Kidney epithelial cell (primary cell): Measurements from ENCODE around the gene TNPO1. TPM values are rescaled to one million over a fixed set of nuclear protein-coding genes. Genes with fewer than 3 reads are reported as not detected.

Source experiments
- DNase-seq: peaks from one replicate; pipeline ENCODE4 v3.0.0-alpha.2; 2010; ENCODE audit warnings: low read depth
- H3K27me3 ChIP-seq: 2 replicates; pipeline ENCODE4 v1.6.0; 2011; ENCODE audit warnings: low read length; ENCODE audit not compliant: control insufficient read depth, insufficient read depth
- H3K36me3 ChIP-seq: 2 replicates; pipeline ENCODE4 v1.5.1; 2011; ENCODE audit warnings: low read length; ENCODE audit not compliant: control insufficient read depth, insufficient read depth
- H3K4me3 ChIP-seq: 2 replicates; pipeline ENCODE4 v1.5.1; 2011; ENCODE audit warnings: low read depth, mild to moderate bottlenecking, control low read depth, low read length
- CTCF ChIP-seq: IDR thresholded peaks from 2 replicates; pipeline ENCODE4 v1.5.1; 2011; ENCODE audit warnings: mild to moderate bottlenecking, moderate library complexity, low read length, control low read depth, inconsistent platforms; ENCODE audit not compliant: insufficient read depth, poor library complexity, severe bottlenecking
- total RNA-seq: library from RNA; depleted of rRNA; stranded (reverse); fragments of >200 nt; gene quantifications from 2 replicates; pipeline ENCODE4 v1.2.3, GENCODE V29; 2015

TNPO1 gene
- total RNA-seq = 111 and 118 TPM in 2 replicates

- no peak for TF ChIP-seq CTCF
- DNase-seq = peak; percentile 62
- Histone ChIP-seq H3K36me3 (no peaks in the 10 kb centered on the region), H3K4me3 (peak within 1 kb of the TSS; percentile 88), H3K27me3 (no peaks in the 10 kb centered on the region)
Observed at GRCh38 chr5:72816284-72817075, at the start of gene TNPO1. Gene TNPO1, plus strand, starts transcription at chr5:72816661. Its CDS starts 77 bp downstream, at chr5:72816738.

- H3K36me3 ChIP-seq = no peaks in the 10 kb centered on the region
- DNase-seq = no peak
- no peaks in the 10 kb centered on the region for H3K27me3 ChIP-seq
- no peak overlapping the region for H3K4me3 ChIP-seq
- TF ChIP-seq CTCF = no peak
Observed at GRCh38 chr5:72767289-72768010, 49.0 kb upstream of the TNPO1 start.

DNA sequence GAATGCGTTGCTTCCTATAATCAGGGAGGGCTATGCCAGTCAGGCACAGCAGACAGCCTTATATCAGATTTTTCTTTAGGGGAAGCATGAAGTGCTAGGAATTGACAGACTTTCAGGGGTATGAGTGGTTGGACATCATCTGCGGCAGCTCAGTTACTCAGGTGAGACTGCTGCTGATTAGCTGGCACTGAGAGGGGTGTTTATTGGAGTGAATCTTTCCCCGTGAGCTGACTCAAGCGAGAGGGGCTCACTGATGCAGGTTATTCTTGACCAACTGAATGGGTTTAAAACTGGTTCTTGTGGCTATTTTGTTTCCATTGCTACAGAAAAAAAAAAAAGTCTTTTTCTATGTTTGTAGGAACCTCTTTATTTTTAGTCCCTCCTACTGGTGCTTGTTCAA lies 46.2 kb upstream of the TNPO1 start:
- no peak for TF ChIP-seq CTCF
- no peak overlapping the region for H3K4me3 ChIP-seq
- no peaks in the 10 kb centered on the region for H3K27me3 ChIP-seq
- H3K36me3 ChIP-seq = no peaks in the 10 kb centered on the region
- no peak for DNase-seq

DNA sequence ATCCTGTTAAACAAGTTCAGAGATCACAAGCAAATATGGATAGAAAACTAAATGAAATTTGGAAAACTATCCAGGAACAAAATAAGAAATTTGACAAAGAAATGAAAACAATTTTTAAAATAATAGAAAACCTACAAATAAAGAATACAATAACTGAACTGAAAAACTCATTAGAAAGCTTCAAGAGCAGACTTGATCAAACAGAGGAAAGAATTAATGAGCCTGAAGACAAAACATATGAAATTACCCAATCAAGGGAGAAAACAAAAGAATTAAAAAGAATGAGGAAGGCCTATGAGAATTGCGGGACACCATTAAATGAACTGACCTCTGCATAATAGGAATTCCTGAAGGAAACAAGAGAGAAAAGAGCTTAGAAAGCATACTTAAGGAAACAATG lies 39.8 kb upstream of the TNPO1 start:
- Histone ChIP-seq H3K4me3 (no peak overlapping the region), H3K27me3 (no peaks in the 10 kb centered on the region)
- no peak for DNase-seq

GRCh38 chr5:72779520-72779919 lies 36.9 kb upstream of the TNPO1 start:
- DNase-seq = no peak
- TF ChIP-seq CTCF = no peak
- Histone ChIP-seq H3K4me3 (no peak overlapping the region), H3K36me3 (no peaks in the 10 kb centered on the region), H3K27me3 (no peaks in the 10 kb centered on the region)

More for the DNA sequence above, 39.8 kb upstream of the TNPO1 start:
- no peak for TF ChIP-seq CTCF
- no peaks in the 10 kb centered on the region for H3K36me3 ChIP-seq

GRCh38 chr5:72783354-72783753 lies 33.1 kb upstream of the TNPO1 start:
- no peak for TF ChIP-seq CTCF

More at GRCh38 chr5:72783354-72783753, 33.1 kb upstream of the TNPO1 start:
- Histone ChIP-seq H3K27me3 (no peaks in the 10 kb centered on the region), H3K36me3 (no peaks in the 10 kb centered on the region), H3K4me3 (no peak overlapping the region)
- DNase-seq = no peak
